ENCODE results near the gene SYNDIG1. TPM values are rescaled to one million over a fixed set of nuclear protein-coding genes. Genes with fewer than 3 reads are reported as not detected.

Gene SYNDIG1
- total RNA-seq, 2 experiments from 2014 or later: not detected

DNA sequence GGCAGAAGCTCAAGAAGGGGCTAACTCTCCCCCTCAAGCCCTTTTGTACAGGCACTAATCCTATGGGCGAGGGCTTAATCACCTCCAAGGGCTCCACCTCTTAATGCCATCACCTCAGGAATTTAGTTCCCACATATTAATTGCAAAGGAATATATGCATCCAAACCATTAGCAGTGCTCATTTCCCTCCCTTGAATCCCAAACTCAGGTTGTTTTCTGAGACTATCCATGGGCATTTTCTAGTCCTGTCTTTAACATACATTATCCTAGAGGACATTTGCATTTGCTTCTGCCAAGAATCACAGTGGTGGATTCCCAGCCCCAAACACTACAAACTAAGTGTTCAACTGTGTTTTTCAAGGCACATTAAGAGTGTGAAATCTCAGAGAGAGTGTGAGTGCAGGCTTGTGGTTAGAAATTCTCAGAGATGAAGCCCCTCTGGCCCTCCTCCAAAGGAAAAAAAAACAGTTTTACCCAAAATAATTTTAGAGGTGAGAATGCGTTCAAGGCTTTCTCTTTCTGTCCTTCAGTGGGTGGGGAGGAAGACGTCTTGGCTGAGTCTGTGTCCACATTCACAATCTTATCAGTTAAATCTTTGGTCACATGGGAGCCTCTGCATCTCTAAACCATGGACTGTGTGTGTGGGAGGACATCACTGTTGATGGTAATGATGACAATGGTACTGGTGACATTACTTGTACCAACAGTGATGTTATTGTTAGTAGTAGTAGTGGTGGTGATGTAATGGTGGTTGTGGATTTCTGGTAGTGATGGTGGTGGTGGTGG is 59.3 kb downstream of the SYNDIG1 start:
- no peaks in the 10 kb centered on the region for H3K79me2 ChIP-seq (ENCODE audit: insufficient read depth, low read depth, low read length)
- ChIA-PET CTCF (ENCODE audit: unreplicated experiment) (no interaction called here), POLR2A (no interaction called here)
- H4K20me1 ChIP-seq (ENCODE audit: insufficient read depth, low read length): no peaks in the 10 kb centered on the region
- TF ChIP-seq EZH2phosphoT487 (IDR thresholded peaks at IDR 0.05; ENCODE audit: borderline replicate concordance, low read depth, low read length): no peak
- TF ChIP-seq, protein P1, sequence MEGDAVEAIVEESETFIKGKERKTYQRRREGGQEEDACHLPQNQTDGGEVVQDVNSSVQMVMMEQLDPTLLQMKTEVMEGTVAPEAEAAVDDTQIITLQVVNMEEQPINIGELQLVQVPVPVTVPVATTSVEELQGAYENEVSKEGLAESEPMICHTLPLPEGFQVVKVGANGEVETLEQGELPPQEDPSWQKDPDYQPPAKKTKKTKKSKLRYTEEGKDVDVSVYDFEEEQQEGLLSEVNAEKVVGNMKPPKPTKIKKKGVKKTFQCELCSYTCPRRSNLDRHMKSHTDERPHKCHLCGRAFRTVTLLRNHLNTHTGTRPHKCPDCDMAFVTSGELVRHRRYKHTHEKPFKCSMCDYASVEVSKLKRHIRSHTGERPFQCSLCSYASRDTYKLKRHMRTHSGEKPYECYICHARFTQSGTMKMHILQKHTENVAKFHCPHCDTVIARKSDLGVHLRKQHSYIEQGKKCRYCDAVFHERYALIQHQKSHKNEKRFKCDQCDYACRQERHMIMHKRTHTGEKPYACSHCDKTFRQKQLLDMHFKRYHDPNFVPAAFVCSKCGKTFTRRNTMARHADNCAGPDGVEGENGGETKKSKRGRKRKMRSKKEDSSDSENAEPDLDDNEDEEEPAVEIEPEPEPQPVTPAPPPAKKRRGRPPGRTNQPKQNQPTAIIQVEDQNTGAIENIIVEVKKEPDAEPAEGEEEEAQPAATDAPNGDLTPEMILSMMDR (conservative IDR thresholded peaks at IDR 0.05; ENCODE audit: low read length): no peak
- intact Hi-C loops (cut with micrococcal nuclease; ENCODE audit: unreplicated experiment): no loop called here
- H3K4me2 ChIP-seq (ENCODE audit: low read length): no peak overlapping the region
- BruUV-seq (replicated peaks): no TSS peak
- no peaks in the 10 kb centered on the region for H3K4me1 ChIP-seq (ENCODE audit: insufficient read depth, low read length, poor library complexity, severe bottlenecking)
- no peak for DNase-seq (ENCODE audit: low spot score)
- no peak overlapping the region for H2AFZ ChIP-seq (ENCODE audit: low read length)
- no peak overlapping the region for H3K4me3 ChIP-seq (ENCODE audit: low read depth, low read length, poor library complexity, severe bottlenecking)
- H3K9me3 ChIP-seq (ENCODE audit: low read length): no peaks in the 10 kb centered on the region
- no peaks in the 10 kb centered on the region for H3K36me3 ChIP-seq (ENCODE audit: insufficient read depth, low read length)
- H3K27ac ChIP-seq (ENCODE audit: low read depth, low read length, poor library complexity, severe bottlenecking): no peak overlapping the region
- H3K9me2 ChIP-seq (ENCODE audit: insufficient read depth, low read length): no peaks in the 10 kb centered on the region

DNA sequence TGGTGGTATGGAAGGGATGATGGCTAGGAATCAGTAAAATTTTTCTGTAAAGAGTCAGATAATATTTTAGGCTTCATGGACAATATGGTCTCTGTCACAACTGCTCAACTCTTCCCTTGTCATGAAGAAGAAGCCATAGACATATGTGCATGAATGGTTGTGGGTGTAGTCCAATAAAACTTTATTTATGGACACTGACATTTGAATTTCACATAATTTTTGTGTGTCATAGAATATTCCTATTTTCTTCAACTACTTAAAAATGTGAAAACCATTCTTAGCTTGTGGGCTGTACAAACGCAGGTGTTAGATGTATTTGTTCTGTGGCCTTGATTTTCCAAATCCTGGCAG is 59.9 kb downstream of the SYNDIG1 start:
- Histone ChIP-seq H3K9me3 (ENCODE audit: low read length) (no peaks in the 10 kb centered on the region), H3K4me1 (ENCODE audit: insufficient read depth, low read length, poor library complexity, severe bottlenecking) (no peaks in the 10 kb centered on the region), H3K27ac (ENCODE audit: low read depth, low read length, poor library complexity, severe bottlenecking) (no peak overlapping the region), H3K36me3 (ENCODE audit: insufficient read depth, low read length) (no peaks in the 10 kb centered on the region), H3K9me2 (ENCODE audit: insufficient read depth, low read length) (no peaks in the 10 kb centered on the region), H2AFZ (ENCODE audit: low read length) (no peak overlapping the region), H3K4me2 (ENCODE audit: low read length) (no peak overlapping the region), H3K79me2 (ENCODE audit: insufficient read depth, low read depth, low read length) (no peaks in the 10 kb centered on the region), H4K20me1 (ENCODE audit: insufficient read depth, low read length) (no peaks in the 10 kb centered on the region), H3K4me3 (ENCODE audit: low read depth, low read length, poor library complexity, severe bottlenecking) (no peak overlapping the region)
- intact Hi-C loops (cut with micrococcal nuclease; ENCODE audit: unreplicated experiment): no loop called here
- no peak for TF ChIP-seq EZH2phosphoT487 (IDR thresholded peaks at IDR 0.05; ENCODE audit: borderline replicate concordance, low read depth, low read length)
- TF ChIP-seq, protein P1 (conservative IDR thresholded peaks at IDR 0.05; ENCODE audit: low read length): no peak
- no TSS peak for BruUV-seq (replicated peaks)
- no peak for DNase-seq (ENCODE audit: low spot score)
- ChIA-PET POLR2A (no interaction called here), CTCF (ENCODE audit: unreplicated experiment) (no interaction called here)

DNA sequence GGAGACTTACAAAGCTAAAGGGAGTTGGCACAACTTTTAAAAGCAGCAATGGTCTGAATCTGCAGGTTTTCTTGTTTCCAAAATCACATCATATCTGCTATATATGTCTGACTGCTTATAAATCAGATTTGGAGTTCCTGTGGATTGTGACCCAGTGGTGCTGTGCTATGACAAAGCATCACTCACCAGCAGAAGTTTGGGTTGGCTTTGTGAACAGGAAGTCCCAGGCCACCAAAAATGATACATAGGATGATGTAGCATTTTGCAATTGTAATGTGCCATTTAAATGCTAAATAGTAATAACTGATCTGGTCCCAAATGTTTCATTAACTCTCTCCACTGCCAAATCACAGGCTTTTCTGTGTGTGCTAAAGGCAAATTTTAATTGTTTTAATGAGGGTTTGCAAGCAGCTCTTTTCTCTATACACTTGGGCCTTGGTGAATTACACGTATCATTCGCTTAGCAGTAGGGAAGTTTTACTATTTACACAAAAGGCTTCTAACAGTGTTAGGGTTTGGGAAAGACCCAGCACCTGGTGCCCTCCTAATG is 60.8 kb downstream of the SYNDIG1 start:
- H3K27ac ChIP-seq (ENCODE audit: low read depth, low read length, poor library complexity, severe bottlenecking): no peak overlapping the region
- POLR2A ChIA-PET: no interaction called here

More for the DNA sequence above, 60.8 kb downstream of the SYNDIG1 start:
- Histone ChIP-seq H2AFZ (ENCODE audit: low read length) (no peak overlapping the region), H4K20me1 (ENCODE audit: insufficient read depth, low read length) (no peaks in the 10 kb centered on the region), H3K9me2 (ENCODE audit: insufficient read depth, low read length) (no peaks in the 10 kb centered on the region), H3K4me1 (ENCODE audit: insufficient read depth, low read length, poor library complexity, severe bottlenecking) (no peaks in the 10 kb centered on the region), H3K36me3 (ENCODE audit: insufficient read depth, low read length) (no peaks in the 10 kb centered on the region), H3K79me2 (ENCODE audit: insufficient read depth, low read depth, low read length) (no peaks in the 10 kb centered on the region), H3K9me3 (ENCODE audit: low read length) (no peaks in the 10 kb centered on the region), H3K4me2 (ENCODE audit: low read length) (no peak overlapping the region), H3K4me3 (ENCODE audit: low read depth, low read length, poor library complexity, severe bottlenecking) (no peak overlapping the region)
- intact Hi-C loops (cut with micrococcal nuclease; ENCODE audit: unreplicated experiment): loop anchor here (5.0 to 10.0 kb wide), 2 partner anchors 255 to 392 kb away; no protein-coding TSS in a partner anchor
- BruUV-seq (replicated peaks): no TSS peak
- no peak for DNase-seq (ENCODE audit: low spot score)
- TF ChIP-seq, protein P1 (conservative IDR thresholded peaks at IDR 0.05; ENCODE audit: low read length): no peak
- TF ChIP-seq EZH2phosphoT487 (IDR thresholded peaks at IDR 0.05; ENCODE audit: borderline replicate concordance, low read depth, low read length): no peak
- CTCF ChIA-PET (ENCODE audit: unreplicated experiment): no interaction called here
